Spleen (tissue), 11 donors: ENCODE measurements around the gene ADD3. TPM values are rescaled to one million over a fixed set of nuclear protein-coding genes. Genes with fewer than 3 reads are reported as not detected.

Experiments used
- DNase-seq: peaks from one replicate; pipeline ENCODE4 v3.0.0-alpha.2; 2020
- H3K27ac ChIP-seq, 8 donors: fragments of 200-600 bp; sonication (generic) in 7 of 8; 1 replicate in 4 of 8; 2 replicates in 4 of 8; pipeline versions ENCODE4 v1.5.0 to v1.8.0; 2016 to 2021; ENCODE audit warnings: inconsistent platforms in 4 of 8, mild to moderate bottlenecking in 4 of 8, moderate library complexity in 1 of 8
- H3K27me3 ChIP-seq, 7 donors: fragments of 200-600 bp; sonication (generic) in 6 of 7; replicated peaks in 1 of 7; 1 replicate in 4 of 7; 2 replicates in 3 of 7; pipeline versions ENCODE4 v1.5.0 to v1.8.0; 2016 to 2021; ENCODE audit warnings: inconsistent platforms in 3 of 7, mild to moderate bottlenecking in 1 of 7
- H3K36me3 ChIP-seq, 6 donors: fragments of 200-600 bp; sonication (generic) in 5 of 6; 1 replicate in 4 of 6; 2 replicates in 2 of 6; pipeline versions ENCODE4 v1.5.0 to v1.8.0; 2016 to 2021; ENCODE audit warnings: inconsistent platforms in 2 of 6
- H3K4me1 ChIP-seq, 6 donors: fragments of 200-600 bp; sonication (generic) in 5 of 6; 1 replicate in 3 of 6; 2 replicates in 3 of 6; pipeline versions ENCODE4 v1.5.0 to v1.8.0; 2016 to 2021; ENCODE audit warnings: inconsistent platforms in 3 of 6
- H3K4me3 ChIP-seq, 8 donors: fragments of 200-600 bp; sonication (generic) in 7 of 8; 1 replicate in 4 of 8; 2 replicates in 4 of 8; pipeline versions ENCODE4 v1.5.0 to v1.8.0; 2016 to 2021; ENCODE audit warnings: inconsistent platforms in 4 of 8, mild to moderate bottlenecking in 4 of 8, moderate library complexity in 2 of 8
- H3K9me3 ChIP-seq, 8 donors: fragments of 200-600 bp; sonication (generic) in 7 of 8; 1 replicate in 4 of 8; 2 replicates in 4 of 8; pipeline versions ENCODE4 v1.5.0 to v1.8.0; 2016 to 2021; ENCODE audit warnings: inconsistent platforms in 4 of 8
- POLR2A ChIP-seq, 3 donors: fragments of 450-650 bp; IDR thresholded peaks; one replicate each; pipeline ENCODE4 v1.5.1; 2017; ENCODE audit warnings: antibody characterized with exemption in 3 of 3, mild to moderate bottlenecking in 1 of 3
- POLR2AphosphoS5 ChIP-seq, 3 donors: sonication (generic); formaldehyde crosslinking; IDR thresholded peaks; one replicate each; pipeline ENCODE4 v1.5.1; 2017; ENCODE audit warnings: antibody characterized with exemption in 3 of 3
- WGBS, 5 donors: extraction: QIAGEN DNeasy Blood & Tissue Kit in 3 of 5; methylation state at CpG; one replicate each; pipeline versions ENCODE4 v1.1.5 to v1.1.7; 2013 to 2018; 5-methylcytosine and 5-hydroxymethylcytosine counted together
- intact Hi-C: fragments of 100-400 bp; cut with DNase I; formaldehyde crosslinking; loops from one replicate; pipeline ENCODE4 v1.15.0; 2023; ENCODE audit warnings: low total_unique reads
- polyA plus RNA-seq, 3 donors: library from polyadenylated mRNA; stranded (reverse); fragments of 200-250 nt; gene quantifications; one replicate each; pipeline ENCODE4 v1.2.1, GENCODE V29; 2013
- total RNA-seq, 7 donors: library from RNA; depleted of rRNA in 3 of 7; stranded (reverse); fragments of >200 nt in 3 of 7; fragmentation: NEBNext Ultra II Directional in 4 of 7; extraction: Animal tissue kit (Norgen Biotek cat#: 25700) in 4 of 7; gene quantifications; one replicate each; pipeline versions ENCODE4 v1.1.0 to v1.2.1, GENCODE V29; 2016 to 2021
- TF ChIP-seq, protein P1 (sequence below), 11 experiments: fragments of 200-600 bp in 7 of 11; fragments of 450-650 bp in 4 of 11; sonication (generic) in 4 of 11; IDR thresholded peaks in 8 of 11; conservative IDR thresholded peaks in 3 of 11; 1 replicate in 7 of 11; 2 replicates in 4 of 11; pipeline versions ENCODE4 v1.4.0 to v1.8.0; 2016 to 2021; ENCODE audit warnings: antibody characterized with exemption in 11 of 11, inconsistent platforms in 4 of 11, mild to moderate bottlenecking in 1 of 11
- donor health status: healthy with polysubstance abuse.
- donor health status: DM: no; HTN: no; CAD: no; lungs with moderate emphysema.
- donor health status: DM: no; HTN: no; CAD: no.
- donor health status: Bipolar disorder and iron deficiency.
- donor health status: healthy.
- donor health status: DM: no; HTN: no; CAD: no.
- donor health status: DM: yes; HTN: yes; CAD: no.

Gene ADD3
- total and polyA plus RNA-seq, 10 donors, result 35.0 to 155 (median 94.9) TPM

- intact Hi-C loops, result loop anchor here (10.0 kb wide), 1 partner anchor 45 kb away; no protein-coding TSS in a partner anchor
- 16 to 31% (median 26%) methylated on average over 4 of the region's 4 CpGs for WGBS, 5 donors
- Histone ChIP-seq H3K36me3 (no peaks in the 10 kb centered on the region), H3K27me3 (no peaks in the 10 kb centered on the region), H3K4me1 (peaks cover 32 to 95% (median 65%) of the 10 kb centered on the region in 6 donors), H3K27ac (peak overlapping the region in 7 of 8 donors; percentile 23 to 74 (median 62)), H3K9me3 (no peaks in the 10 kb centered on the region), H3K4me3 (peak overlapping the region in 1 of 8 donors; percentile 9)
- TF ChIP-seq POLR2AphosphoS5 (IDR thresholded peaks at IDR 0.05) (peak in 1 of 3 donors; percentile 7), POLR2A (IDR thresholded peaks at IDR 0.05) (no peak)
- TF ChIP-seq, protein P1, sequence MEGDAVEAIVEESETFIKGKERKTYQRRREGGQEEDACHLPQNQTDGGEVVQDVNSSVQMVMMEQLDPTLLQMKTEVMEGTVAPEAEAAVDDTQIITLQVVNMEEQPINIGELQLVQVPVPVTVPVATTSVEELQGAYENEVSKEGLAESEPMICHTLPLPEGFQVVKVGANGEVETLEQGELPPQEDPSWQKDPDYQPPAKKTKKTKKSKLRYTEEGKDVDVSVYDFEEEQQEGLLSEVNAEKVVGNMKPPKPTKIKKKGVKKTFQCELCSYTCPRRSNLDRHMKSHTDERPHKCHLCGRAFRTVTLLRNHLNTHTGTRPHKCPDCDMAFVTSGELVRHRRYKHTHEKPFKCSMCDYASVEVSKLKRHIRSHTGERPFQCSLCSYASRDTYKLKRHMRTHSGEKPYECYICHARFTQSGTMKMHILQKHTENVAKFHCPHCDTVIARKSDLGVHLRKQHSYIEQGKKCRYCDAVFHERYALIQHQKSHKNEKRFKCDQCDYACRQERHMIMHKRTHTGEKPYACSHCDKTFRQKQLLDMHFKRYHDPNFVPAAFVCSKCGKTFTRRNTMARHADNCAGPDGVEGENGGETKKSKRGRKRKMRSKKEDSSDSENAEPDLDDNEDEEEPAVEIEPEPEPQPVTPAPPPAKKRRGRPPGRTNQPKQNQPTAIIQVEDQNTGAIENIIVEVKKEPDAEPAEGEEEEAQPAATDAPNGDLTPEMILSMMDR (IDR thresholded peaks at IDR 0.05 in 8 of 11, conservative IDR thresholded peaks at IDR 0.05 in 3 of 11), result no peak
- no peak for DNase-seq
These were observed 52.1 kb downstream of the ADD3 start for GRCh38 chr10:110059925-110060324.

DNA sequence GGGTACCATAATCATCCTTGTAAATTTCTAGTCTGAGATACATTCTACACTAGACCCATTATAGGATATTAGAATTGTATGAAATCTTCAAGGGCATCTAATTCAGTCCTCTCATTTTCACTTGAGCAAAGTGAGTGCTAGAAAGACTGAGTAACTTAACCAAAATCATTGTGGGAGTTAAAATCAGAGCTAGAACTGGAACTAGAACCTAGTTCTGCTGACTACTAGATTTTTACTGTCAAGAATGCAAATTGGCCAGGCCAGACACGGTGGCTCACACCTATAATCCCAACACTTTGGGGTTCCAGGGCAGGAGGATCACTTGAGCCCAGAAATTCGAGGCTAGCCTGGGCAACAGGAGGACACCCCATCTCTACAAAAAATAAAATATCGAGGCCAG, 53.9 kb downstream of the ADD3 start:
- DNase-seq, result no peak
- no peak overlapping the region for H3K27ac ChIP-seq
- H3K4me1 ChIP-seq, result peaks cover 26 to 95% (median 63%) of the 10 kb centered on the region in 6 donors
- no peaks in the 10 kb centered on the region for H3K9me3 ChIP-seq
- no peaks in the 10 kb centered on the region for H3K36me3 ChIP-seq
- 91 to 96% (median 95%) methylated on average over 3 of the region's 3 CpGs for WGBS, 5 donors
- no peaks in the 10 kb centered on the region for H3K27me3 ChIP-seq
- intact Hi-C loops, result loop anchor here (10.0 kb wide), 1 partner anchor 47 kb away; no protein-coding TSS in a partner anchor
- no peak overlapping the region for H3K4me3 ChIP-seq
- TF ChIP-seq, protein P1 (IDR thresholded peaks at IDR 0.05 in 8 of 11, conservative IDR thresholded peaks at IDR 0.05 in 3 of 11), result no peak
- TF ChIP-seq POLR2A (IDR thresholded peaks at IDR 0.05), result no peak
- no peak for TF ChIP-seq POLR2AphosphoS5 (IDR thresholded peaks at IDR 0.05)

- Histone ChIP-seq H3K27ac (no peak overlapping the region), H3K36me3 (no peaks in the 10 kb centered on the region), H3K4me3 (no peak overlapping the region), H3K27me3 (no peaks in the 10 kb centered on the region), H3K4me1 (peaks cover 34 to 95% (median 65%) of the 10 kb centered on the region in 6 donors), H3K9me3 (no peaks in the 10 kb centered on the region)
- TF ChIP-seq, protein P1 (IDR thresholded peaks at IDR 0.05 in 8 of 11, conservative IDR thresholded peaks at IDR 0.05 in 3 of 11), result no peak
- no peak for TF ChIP-seq POLR2AphosphoS5 (IDR thresholded peaks at IDR 0.05)
- intact Hi-C loops, result loop anchor here (10.0 kb wide), 1 partner anchor 50 kb away; no protein-coding TSS in a partner anchor
- no peak for DNase-seq
- 89 to 100% (median 100%) methylated on average over 2 of the region's 2 CpGs for WGBS, 5 donors
These were observed 57.5 kb downstream of the ADD3 start for GRCh38 chr10:110065269-110065668.

DNA sequence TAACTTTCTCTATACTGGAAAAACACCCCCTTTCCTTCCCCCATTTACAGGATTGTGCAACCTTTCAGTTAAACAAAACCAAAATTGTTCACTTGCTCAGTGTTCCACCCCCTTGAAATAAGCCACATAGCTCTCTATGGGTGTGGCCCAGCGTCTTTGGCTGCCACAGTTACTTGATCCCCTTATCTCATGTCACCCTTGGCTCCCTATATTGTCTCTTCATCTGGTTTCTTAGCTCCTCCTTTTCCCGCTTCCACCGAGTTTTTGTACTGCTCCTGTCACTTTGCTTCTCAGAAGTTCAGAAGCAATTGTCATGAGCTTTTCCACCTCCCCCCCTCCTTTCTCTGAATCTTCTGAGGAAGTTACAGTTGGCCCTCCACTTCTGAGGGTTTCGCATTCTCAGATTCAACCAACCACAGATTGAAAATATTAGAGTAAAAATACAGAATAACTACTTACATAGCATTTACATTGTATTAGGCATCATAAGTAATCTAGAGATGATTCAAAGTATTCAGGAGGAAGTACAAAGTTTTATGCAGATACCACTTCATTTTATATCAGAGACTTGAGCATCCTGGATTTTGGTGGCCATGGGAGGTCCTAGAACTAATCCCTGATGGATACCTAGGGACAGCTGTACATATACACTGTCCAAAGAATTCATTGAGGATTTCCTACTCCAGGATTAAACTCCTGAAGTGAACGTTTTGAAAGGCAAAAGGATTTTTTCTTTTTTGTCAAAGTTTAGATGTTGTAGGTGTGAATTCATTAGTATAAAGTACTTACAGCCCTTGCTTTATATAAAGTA, 60.4 kb downstream of the ADD3 start:
- Histone ChIP-seq H3K4me1 (peaks cover 31 to 100% (median 77%) of the 10 kb centered on the region in 6 donors), H3K27ac (peak overlapping the region; percentile 67 to 84 (median 81)), H3K9me3 (no peaks in the 10 kb centered on the region), H3K36me3 (no peaks in the 10 kb centered on the region), H3K4me3 (peak overlapping the region in 1 of 8 donors; percentile 27), H3K27me3 (no peaks in the 10 kb centered on the region)
- intact Hi-C loops, result loop anchor here (10.0 kb wide), 1 partner anchor 53 kb away; no protein-coding TSS in a partner anchor
- DNase-seq, result no peak
- WGBS, 5 donors, result 18 to 22% (median 19%) methylated on average over 4 to 5 of the region's 5 CpGs
- TF ChIP-seq POLR2A (IDR thresholded peaks at IDR 0.05), result no peak
- no peak for TF ChIP-seq POLR2AphosphoS5 (IDR thresholded peaks at IDR 0.05)
- TF ChIP-seq, protein P1 (IDR thresholded peaks at IDR 0.05 in 8 of 11, conservative IDR thresholded peaks at IDR 0.05 in 3 of 11), result no peak
